Endothelial cell of umbilical vein (primary cell): ENCODE results near the gene SORL1. TPM values are rescaled to one million over a fixed set of nuclear protein-coding genes. Genes with fewer than 3 reads are reported as not detected.

ENCODE experiments used
- BruUV-seq: library from RNA; stranded (reverse); fragments of 400-500 nt; replicated peaks from 2 replicates; lab custom pipeline; 2021; lab: Mats Ljungman, UMichigan
- CTCF ChIA-PET: fragments of 300-600, 350-600 bp; sonication (Branson Sonifier 250); formaldehyde crosslinking; loops from one replicate; lab custom pipeline; 2021; ENCODE audit warnings: antibody characterized with exemption, inconsistent platforms; lab: Charles Lee
- POLR2A ChIA-PET: fragments of 300-600, 350-600 bp; sonication (Branson Sonifier 250); formaldehyde crosslinking; loops from one replicate; lab custom pipeline; 2021; ENCODE audit warnings: antibody characterized with exemption, inconsistent platforms; lab: Charles Lee
- DNase-seq: peaks from one replicate; pipeline ENCODE4 v3.0.0-alpha.2; 2011; ENCODE audit warnings: low read depth, low spot score
- FAIRE-seq: peaks from 2 replicates; lab custom pipeline; 2011; peaks lifted over from hg19 to GRCh38; lab: Jason Lieb, UNC
- H2AFZ ChIP-seq: 2 replicates; pipeline ENCODE4 v1.6.0; 2012; ENCODE audit warnings: low read depth, low read length, control low read depth, inconsistent platforms
- H3K27ac ChIP-seq: 2 replicates; pipeline ENCODE4 v1.5.1; 2011; ENCODE audit warnings: low read depth, mild to moderate bottlenecking, control low read depth, low read length, moderate library complexity; ENCODE audit not compliant: insufficient read depth
- H3K27me3 ChIP-seq, 2 experiments: 2 replicates each; pipeline versions ENCODE4 v1.6.0 to v1.6.1; 2011; ENCODE audit warnings: low read length in 2 of 2, mixed read lengths in 1 of 2; ENCODE audit not compliant: control insufficient read depth in 2 of 2, insufficient read depth in 2 of 2
- H3K36me3 ChIP-seq, 2 experiments: 2 replicates in 1 of 2; 3 replicates in 1 of 2; pipeline ENCODE4 v1.5.1; 2011; ENCODE audit warnings: low read length in 2 of 2, mild to moderate bottlenecking in 1 of 2, moderate library complexity in 1 of 2; ENCODE audit not compliant: control insufficient read depth in 2 of 2, insufficient read depth in 2 of 2; ENCODE audit errors: extremely low read depth in 1 of 2
- H3K4me1 ChIP-seq: 3 replicates; pipeline ENCODE4 v1.5.1; 2011; ENCODE audit warnings: mild to moderate bottlenecking, low read length; ENCODE audit not compliant: control insufficient read depth, insufficient read depth; ENCODE audit errors: extremely low read depth
- H3K4me2 ChIP-seq: 2 replicates; pipeline ENCODE4 v1.6.1; 2011; ENCODE audit warnings: low read length, control low read depth, mixed read lengths; ENCODE audit not compliant: insufficient read depth
- H3K4me3 ChIP-seq, 3 experiments: fragments of 200-600 bp in 1 of 3; sonication (generic), shearing (Covaris generic) in 1 of 3; replicated peaks in 1 of 3; 2 replicates each; pipeline ENCODE4 v1.5.1; 2011 to 2016; ENCODE audit warnings: control low read depth in 3 of 3, low read length in 3 of 3, mild to moderate bottlenecking in 2 of 3, inconsistent platforms in 1 of 3, low read depth in 1 of 3, moderate library complexity in 1 of 3; ENCODE audit not compliant: insufficient read depth in 1 of 3
- H3K79me2 ChIP-seq: 2 replicates; pipeline ENCODE4 v1.6.0; 2012; ENCODE audit warnings: low read length, inconsistent platforms; ENCODE audit not compliant: control insufficient read depth, insufficient read depth
- H3K9ac ChIP-seq: replicated peaks from 2 replicates; pipeline ENCODE3; 2011; ENCODE audit warnings: low read length, control low read depth; ENCODE audit not compliant: insufficient read depth; ENCODE audit errors: extremely low read depth
- H3K9me1 ChIP-seq: replicated peaks from 3 replicates; pipeline ENCODE4 v1.6.0; 2011; ENCODE audit warnings: mild to moderate bottlenecking, low read length; ENCODE audit not compliant: control insufficient read depth, insufficient read depth; ENCODE audit errors: extremely low read depth
- H3K9me3 ChIP-seq: replicated peaks from 2 replicates; pipeline ENCODE4 v1.5.1; 2012; ENCODE audit warnings: low read length, inconsistent platforms; ENCODE audit not compliant: control insufficient read depth, insufficient read depth
- H4K20me1 ChIP-seq: replicated peaks from 2 replicates; pipeline ENCODE3; 2011; ENCODE audit warnings: mild to moderate bottlenecking, low read length; ENCODE audit not compliant: control insufficient read depth, insufficient read depth; ENCODE audit errors: extremely low read depth
- CTCF ChIP-seq, 2 donors: IDR thresholded peaks; 1 replicate in 1 of 2; 2 replicates in 1 of 2; pipeline ENCODE4 v1.5.1; 2011; ENCODE audit warnings: low read length in 2 of 2, mild to moderate bottlenecking in 2 of 2, moderate library complexity in 2 of 2, control low read depth in 1 of 2, inconsistent platforms in 1 of 2, low read depth in 1 of 2; ENCODE audit not compliant: insufficient read depth in 1 of 2; ENCODE audit errors: extremely low read depth in 1 of 2
- EZH2 ChIP-seq: IDR thresholded peaks from 2 replicates; pipeline ENCODE4 v1.6.1; 2012; ENCODE audit warnings: borderline replicate concordance, low read depth, mild to moderate bottlenecking, moderate library complexity, low read length, inconsistent platforms; ENCODE audit not compliant: severe bottlenecking
- FOS ChIP-seq: IDR thresholded peaks from 2 replicates; pipeline ENCODE4 v1.6.1; 2011; ENCODE audit warnings: mild to moderate bottlenecking, low read length, moderate library complexity, borderline replicate concordance; ENCODE audit not compliant: insufficient read depth
- JUN ChIP-seq: IDR thresholded peaks from 2 replicates; pipeline ENCODE4 v1.6.1; 2011; ENCODE audit warnings: borderline replicate concordance, low read depth; ENCODE audit not compliant: insufficient read length, insufficient read depth
- MAX ChIP-seq: IDR thresholded peaks from 2 replicates; pipeline ENCODE4 v1.6.1; 2011; ENCODE audit not compliant: insufficient read depth, insufficient read length
- MYC ChIP-seq: IDR thresholded peaks from one replicate; pipeline ENCODE4 v1.6.1; 2011; ENCODE audit warnings: mild to moderate bottlenecking, low read depth, low read length
- POLR2A ChIP-seq: IDR thresholded peaks from 2 replicates; pipeline ENCODE4 v1.6.1; 2012; ENCODE audit warnings: low read depth, mild to moderate bottlenecking, control low read depth, low read length
- POLR2AphosphoS5 ChIP-seq: IDR thresholded peaks from 2 replicates; pipeline ENCODE4 v1.6.1; 2012; ENCODE audit warnings: low read depth, mild to moderate bottlenecking, control low read depth, low read length, moderate library complexity; ENCODE audit not compliant: insufficient read depth
- dilution Hi-C: fragments of 300-500 bp; cut with MboI; formaldehyde crosslinking; loops from one replicate; pipeline ENCODE4 v1.15.0; 2019; ENCODE audit warnings: low sequenced_read_pairs; ENCODE audit not compliant: extremely low pct_ligation_motif_present
- intact Hi-C: fragments of 100-400 bp; cut with micrococcal nuclease; formaldehyde crosslinking; loops from one replicate; pipeline ENCODE4 v1.10.0; 2022
- polyA plus RNA-seq, 4 experiments: library from polyadenylated mRNA; depleted of rRNA in 3 of 4; stranded (reverse) in 3 of 4; unstranded in 1 of 4; fragments of >200 nt; gene quantifications; 2 replicates each; pipeline versions ENCODE4 v1.2.1 to v1.2.3, GENCODE V29; 2011 to 2012; ENCODE audit warnings: missing spikeins in 1 of 4
- total RNA-seq: library from RNA; stranded (reverse); gene quantifications from 2 replicates; pipeline ENCODE4 v1.2.3, GENCODE V29; 2021

SORL1 gene
- total and polyA plus RNA-seq, 2 donors (not counting 3 experiments of a cell fraction or from before 2014, with no cell fraction given) = 0.17 to 0.31 TPM

GRCh38 chr11:121631456-121631855 lies 179.3 kb downstream of the SORL1 start:
- Histone ChIP-seq H3K4me2 (no peak overlapping the region), H3K27me3 (peaks cover 0 to 6% of the 10 kb centered on the region in 2 experiments), H3K4me3 (no peak overlapping the region), H3K9me1 (no peaks in the 10 kb centered on the region), H3K9ac (no peak overlapping the region), H3K36me3 (no peaks in the 10 kb centered on the region), H4K20me1 (no peaks in the 10 kb centered on the region), H2AFZ (no peak overlapping the region), H3K9me3 (no peaks in the 10 kb centered on the region), H3K4me1 (peaks cover 6% of the 10 kb centered on the region), H3K79me2 (no peaks in the 10 kb centered on the region), H3K27ac (no peak overlapping the region)
- no TSS peak for BruUV-seq
- intact Hi-C loops (no loop called here), dilution Hi-C loops (no loop called here)
- FAIRE-seq (no peak), DNase-seq (no peak)
- TF ChIP-seq MAX (no peak), POLR2A (no peak), MYC (no peak), EZH2 (no peak), JUN (no peak), CTCF (IDR thresholded peaks at IDR 0.05; ENCODE audit: extremely low read depth in 1 of 2, insufficient read depth in 1 of 2, low read depth in 1 of 2, low read length in 2 of 2) (no peak), POLR2AphosphoS5 (no peak), FOS (no peak)
- POLR2A ChIA-PET = no interaction called here
- CTCF ChIA-PET = interaction anchor here (1.1 kb wide), 1 partner anchor 10 kb away, joined by 3 read pairs; no protein-coding TSS in a partner anchor
